ENCODE data around the gene PPY. TPM values are rescaled to one million over a fixed set of nuclear protein-coding genes. Genes with fewer than 3 reads are reported as not detected.

Gene PPY
- total RNA-seq, 2 experiments from 2014 or later: not detected

- no peak overlapping the region for H3K27ac Mint-ChIP-seq
- DNase-seq: no peak
- H3K9me3 Mint-ChIP-seq: no peaks in the 10 kb centered on the region
- H3K36me3 Mint-ChIP-seq (ENCODE audit: low read depth): no peaks in the 10 kb centered on the region
- H3K4me1 Mint-ChIP-seq (ENCODE audit: low read depth): peaks cover 21% of the 10 kb centered on the region
- intact Hi-C loops (cut with micrococcal nuclease): no loop called here
- H3K27me3 Mint-ChIP-seq: peaks cover 11% of the 10 kb centered on the region
- no peak overlapping the region for H3K4me3 Mint-ChIP-seq
- CTCF ChIA-PET: interaction anchor here (1.1 to 11.0 kb wide), 2 partner anchors 25 to 27 kb away, joined by 3 to 78 read pairs; no protein-coding TSS in a partner anchor
- TF ChIP-seq, protein P1, sequence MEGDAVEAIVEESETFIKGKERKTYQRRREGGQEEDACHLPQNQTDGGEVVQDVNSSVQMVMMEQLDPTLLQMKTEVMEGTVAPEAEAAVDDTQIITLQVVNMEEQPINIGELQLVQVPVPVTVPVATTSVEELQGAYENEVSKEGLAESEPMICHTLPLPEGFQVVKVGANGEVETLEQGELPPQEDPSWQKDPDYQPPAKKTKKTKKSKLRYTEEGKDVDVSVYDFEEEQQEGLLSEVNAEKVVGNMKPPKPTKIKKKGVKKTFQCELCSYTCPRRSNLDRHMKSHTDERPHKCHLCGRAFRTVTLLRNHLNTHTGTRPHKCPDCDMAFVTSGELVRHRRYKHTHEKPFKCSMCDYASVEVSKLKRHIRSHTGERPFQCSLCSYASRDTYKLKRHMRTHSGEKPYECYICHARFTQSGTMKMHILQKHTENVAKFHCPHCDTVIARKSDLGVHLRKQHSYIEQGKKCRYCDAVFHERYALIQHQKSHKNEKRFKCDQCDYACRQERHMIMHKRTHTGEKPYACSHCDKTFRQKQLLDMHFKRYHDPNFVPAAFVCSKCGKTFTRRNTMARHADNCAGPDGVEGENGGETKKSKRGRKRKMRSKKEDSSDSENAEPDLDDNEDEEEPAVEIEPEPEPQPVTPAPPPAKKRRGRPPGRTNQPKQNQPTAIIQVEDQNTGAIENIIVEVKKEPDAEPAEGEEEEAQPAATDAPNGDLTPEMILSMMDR (IDR thresholded peaks at IDR 0.05): no peak
- POLR2A ChIA-PET: no interaction called here
- ATAC-seq: no peak
Observed at GRCh38 chr17:43905400-43905984, 36.8 kb downstream of the PPY start.

DNA sequence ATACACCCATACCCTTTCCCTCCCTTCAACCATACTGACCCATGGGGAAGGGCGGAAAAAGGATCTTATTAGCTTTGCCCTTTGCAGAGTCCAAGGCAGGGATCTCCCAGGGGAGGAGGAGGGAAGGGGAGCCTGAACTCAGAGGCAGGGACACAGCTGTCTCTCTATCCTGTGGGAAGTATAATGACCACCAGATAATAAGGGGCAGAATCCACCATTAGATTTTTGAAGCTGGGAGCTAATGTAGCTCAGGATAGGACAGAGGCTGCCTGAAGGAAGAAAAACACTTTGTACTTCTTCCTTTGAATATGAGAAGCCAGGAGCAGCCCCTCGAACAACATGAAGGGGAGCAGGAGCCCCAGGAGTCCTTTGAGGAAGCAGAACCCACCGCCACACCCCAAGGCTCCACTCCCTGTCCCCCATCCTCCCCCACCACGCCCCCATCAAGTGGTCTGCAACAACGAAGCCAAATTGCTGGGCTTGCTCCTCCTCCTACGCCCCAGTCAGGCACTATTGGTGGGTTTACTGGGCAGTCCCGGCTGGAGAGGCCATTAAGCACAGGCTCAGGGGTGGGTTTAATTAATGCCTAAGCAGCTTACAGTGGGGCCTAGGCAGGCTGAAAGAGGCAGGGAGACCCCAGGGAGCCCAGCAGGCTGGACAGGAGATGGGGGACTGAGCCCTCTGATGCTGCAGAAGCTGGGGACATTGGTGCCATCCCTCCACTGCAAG, 40.3 kb downstream of the PPY start:
- ChIA-PET POLR2A (interaction anchor here (0.6 kb wide), 2 partner anchors 73 to 415 kb away, joined by 3 to 5 read pairs; no protein-coding TSS in a partner anchor), CTCF (interaction anchor here (1.1 to 11.0 kb wide), 5 partner anchors 12 to 444 kb away, joined by 3 to 78 read pairs (median 3); partner anchors contain the start of gene GRN)
- intact Hi-C loops (cut with micrococcal nuclease): no loop called here
- DNase-seq (no peak), ATAC-seq (no peak)
- Mint-ChIP-seq H3K27ac (no peak overlapping the region), H3K9me3 (no peaks in the 10 kb centered on the region), H3K4me3 (no peak overlapping the region), H3K27me3 (peaks cover 11% of the 10 kb centered on the region), H3K4me1 (ENCODE audit: low read depth) (peaks cover 15% of the 10 kb centered on the region), H3K36me3 (ENCODE audit: low read depth) (no peaks in the 10 kb centered on the region)
- TF ChIP-seq, protein P1 (IDR thresholded peaks at IDR 0.05): no peak

GRCh38 chr17:43900858-43901754, 41.2 kb downstream of the PPY start:
- Mint-ChIP-seq H3K4me3 (peak overlapping the region; percentile 69), H3K27me3 (peaks cover 4% of the 10 kb centered on the region), H3K36me3 (ENCODE audit: low read depth) (no peaks in the 10 kb centered on the region), H3K4me1 (ENCODE audit: low read depth) (peaks cover 10% of the 10 kb centered on the region), H3K9me3 (no peaks in the 10 kb centered on the region), H3K27ac (no peak overlapping the region)
- TF ChIP-seq, protein P1 (IDR thresholded peaks at IDR 0.05): no peak
- POLR2A ChIA-PET: interaction anchor here (0.6 kb wide), 2 partner anchors 74 to 416 kb away, joined by 3 to 5 read pairs; no protein-coding TSS in a partner anchor
- intact Hi-C loops (cut with micrococcal nuclease): no loop called here
- CTCF ChIA-PET: interaction anchor here (0.7 to 11.0 kb wide), 8 partner anchors 8 to 444 kb away, joined by 3 to 78 read pairs (median 4); partner anchors contain the start of genes GRN and MPP2
- ATAC-seq (peak; percentile 25), DNase-seq (no peak)

- ChIA-PET POLR2A (interaction anchor here (0.7 kb wide), 2 partner anchors 9 to 26 kb away, joined by 3 read pairs; no protein-coding TSS in a partner anchor), CTCF (interaction anchor here (0.7 to 11.0 kb wide), 7 partner anchors 9 to 445 kb away, joined by 3 to 78 read pairs (median 3); partner anchors contain the start of genes GRN and MPP2)
- H3K27me3 Mint-ChIP-seq: peaks cover 4% of the 10 kb centered on the region
- H3K4me1 Mint-ChIP-seq (ENCODE audit: low read depth): peaks cover 9% of the 10 kb centered on the region
- H3K27ac Mint-ChIP-seq: no peak overlapping the region
- H3K4me3 Mint-ChIP-seq: peak overlapping the region; percentile 69
- no peaks in the 10 kb centered on the region for H3K9me3 Mint-ChIP-seq
- H3K36me3 Mint-ChIP-seq (ENCODE audit: low read depth): no peaks in the 10 kb centered on the region
- ATAC-seq: peak; percentile 100
- DNase-seq: peak; percentile 92
- intact Hi-C loops (cut with micrococcal nuclease): no loop called here
- TF ChIP-seq, protein P1 (IDR thresholded peaks at IDR 0.05): no peak
Observed at GRCh38 chr17:43900183-43900857, 42.0 kb downstream of the PPY start.
